ENCODE measurements around the gene CDKN2D. TPM values are rescaled to one million over a fixed set of nuclear protein-coding genes. Genes with fewer than 3 reads are reported as not detected.
A peak's percentile ranks its signal among the peaks of the same experiment; 100 is the strongest.

Gene CDKN2D
- total and polyA plus RNA-seq, 2 of the 13 experiments (the other 11 are each of a cell fraction or from before 2014, with no cell fraction given) = 5.4 to 8.6 TPM

GRCh38 chr19:10603084-10603872 is 34.5 kb upstream of the CDKN2D start:
- WGBS (ENCODE audit: low lambda C conversion rate) = 53% methylated on average over 15 of the region's 19 CpGs
- intact Hi-C loops (cut with micrococcal nuclease; ENCODE audit: unreplicated experiment) (no loop called here), in situ Hi-C loops (cut with HindIII; ENCODE audit: extremely low pct_ligation_motif_present, low pct_unique_long_range_greater_than_20kb) (no loop called here)
- H3K4me1 ChIP-seq (ENCODE audit: insufficient read depth, low read length) = peaks cover 28% of the 10 kb centered on the region
- no peak overlapping the region for H2AFZ ChIP-seq (ENCODE audit: low read length)
- ChIA-PET CTCF (ENCODE audit: low intra/inter-chr PET ratio, low total read pairs) (interaction anchor here (1.2 kb wide), 1 partner anchor 22 kb away, joined by 3 read pairs; no protein-coding TSS in a partner anchor), POLR2A (interaction anchor here (1.1 to 1.5 kb wide), 2 partner anchors 44 to 233 kb away, joined by 3 read pairs; partner anchors contain the start of gene TMED1)
- TF ChIP-seq ARID4A (CRISPR knock-in tag; IDR thresholded peaks at IDR 0.05; ENCODE audit: borderline replicate concordance) (0 out of 2 replicates have a peak, but pooled peaks have one; percentile 20), ZNF850 (CRISPR knock-in tag; conservative IDR thresholded peaks at IDR 0.05) (0 out of 2 replicates have a peak, but pooled peaks have one; percentile 17), ZNF883 (CRISPR knock-in tag; IDR thresholded peaks at IDR 0.05; ENCODE audit: not compliant biosample characterization) (no peak), ZNF768 (CRISPR knock-in tag; IDR thresholded peaks at IDR 0.05) (peak; percentile 94)
- no peaks in the 10 kb centered on the region for H3K79me2 ChIP-seq (ENCODE audit: insufficient read depth, low read length)
- DNase-seq (ENCODE audit: low spot score) = no peak
- BruUV-seq (replicated peaks) = TSS peak; percentile 71
- H3K4me3 ChIP-seq (replicated peaks in 1 of 3; ENCODE audit: insufficient read depth in 1 of 3, low read depth in 2 of 3, low read length in 3 of 3) = peak overlapping the region; percentile 75 to 95 (median 92)
- H3K9ac ChIP-seq (ENCODE audit: insufficient read depth, low read depth, low read length) = peak overlapping the region; percentile 73; the same call in 1 of the 2 replicates
- H4K20me1 ChIP-seq (ENCODE audit: insufficient read depth, low read length) = no peaks in the 10 kb centered on the region
- FAIRE-seq = no peak
- peak; percentile 10; the same call in 1 of the 3 replicates for ATAC-seq
- H3K36me3 ChIP-seq (replicated peaks in 1 of 2; ENCODE audit: control insufficient read depth in 1 of 2, insufficient read depth in 2 of 2, low read length in 2 of 2) = no peaks in the 10 kb centered on the region
- H3K4me2 ChIP-seq (ENCODE audit: low read depth, low read length) = peak overlapping the region; percentile 84
- H3K27ac ChIP-seq (ENCODE audit: extremely low read length, insufficient read depth, low read length) = no peak overlapping the region
- no peaks in the 10 kb centered on the region for H3K9me3 ChIP-seq (ENCODE audit: low read length)
- H3K27me3 ChIP-seq (ENCODE audit: control insufficient read depth in 1 of 2, insufficient read depth in 2 of 2, low read length in 2 of 2) = peaks cover 2 to 17% of the 10 kb centered on the region in 2 experiments; a peak in 3 of 5 replicates

Measured in HepG2 (cell line).